MG63 (cell line): ENCODE measurements around the gene SLC12A4. TPM values are rescaled to one million over a fixed set of nuclear protein-coding genes. Genes with fewer than 3 reads are reported as not detected.
"Not testable (repeated sequence)": the region's sequence is repeated elsewhere in the genome, so short reads cannot be mapped to it uniquely, and the experiment has no call there.

Experiments
- DNase-seq: peaks from one replicate; pipeline ENCODE4 v3.0.0-alpha.2; 2020
- H3K27me3 ChIP-seq: fragments of 250-450 bp; sonication (Bioruptor Pico); 2 replicates; pipeline ENCODE4 v1.5.1; 2020; ENCODE audit warnings: mild to moderate bottlenecking, moderate library complexity
- H3K36me3 ChIP-seq: fragments of 250-450 bp; sonication (Bioruptor Pico); 2 replicates; pipeline ENCODE4 v1.5.1; 2020; ENCODE audit warnings: mild to moderate bottlenecking, moderate library complexity
- H3K4me3 ChIP-seq: fragments of 250-450 bp; sonication (Bioruptor Pico); 2 replicates; pipeline ENCODE4 v1.5.1; 2020; ENCODE audit warnings: mild to moderate bottlenecking, moderate library complexity
- H3K9me3 ChIP-seq: fragments of 250-450 bp; sonication (Bioruptor Pico); 2 replicates; pipeline ENCODE4 v1.5.1; 2020; ENCODE audit warnings: mild to moderate bottlenecking, moderate library complexity
- total RNA-seq: library from RNA; depleted of rRNA; stranded (reverse); fragments of >200 nt; shearing (Covaris generic); gene quantifications from 2 replicates; pipeline ENCODE4 v1.2.3, GENCODE V29; 2014; ENCODE audit warnings: low replicate concordance

The SLC12A4 gene
- total RNA-seq, 1 experiment from 2014 or later = 11.9 TPM

DNA sequence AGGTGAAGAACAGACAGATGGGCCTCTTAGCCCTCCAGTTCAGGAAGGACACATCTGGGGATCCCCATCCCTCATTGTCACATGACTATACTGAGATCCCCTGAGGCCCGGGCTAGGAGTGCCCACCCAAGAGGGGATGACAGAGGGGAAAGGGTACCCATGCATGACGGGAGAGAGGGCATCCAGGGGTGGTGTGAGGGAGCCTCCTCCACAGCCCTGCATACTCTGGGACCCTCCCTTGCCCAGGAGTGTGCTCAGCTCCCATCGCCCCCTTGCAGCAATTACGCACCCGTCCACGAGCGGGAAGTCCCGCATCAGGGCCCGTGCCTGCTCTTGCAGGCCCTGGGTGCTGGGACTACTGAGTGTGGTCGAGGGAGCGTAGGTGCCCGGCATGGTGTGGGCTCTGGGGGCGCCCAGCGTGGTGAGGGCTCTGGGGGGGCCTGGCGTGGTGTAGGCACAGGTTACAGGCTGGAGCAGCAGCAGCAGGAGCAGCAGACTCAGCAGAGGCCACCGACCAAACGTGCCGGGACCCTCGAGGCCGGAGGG, 24.3 kb upstream of the SLC12A4 start:
- no peak for DNase-seq
- no peaks in the 10 kb centered on the region for H3K36me3 ChIP-seq

DNA sequence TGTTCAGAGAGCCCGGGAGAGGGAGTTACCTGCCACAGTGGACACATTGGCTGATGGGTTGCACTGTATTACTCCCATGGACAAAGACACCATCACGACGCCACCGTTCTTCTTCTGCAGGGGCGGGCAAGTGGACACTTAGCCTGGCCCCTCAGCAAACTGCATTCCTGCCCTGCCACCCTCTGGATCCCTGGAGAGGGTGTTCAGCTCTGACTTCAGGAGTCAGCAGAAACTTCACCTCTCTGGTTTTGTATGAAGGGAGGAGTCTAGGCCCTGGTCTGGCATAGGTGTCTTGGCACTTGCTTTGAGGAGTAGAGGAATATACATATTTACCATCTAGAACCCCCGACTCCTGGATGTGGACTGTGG, 21.6 kb upstream of the SLC12A4 start:
- no peak overlapping the region for H3K4me3 ChIP-seq
- no peaks in the 10 kb centered on the region for H3K36me3 ChIP-seq
- no peaks in the 10 kb centered on the region for H3K27me3 ChIP-seq
- DNase-seq = no peak
- H3K9me3 ChIP-seq = no peaks in the 10 kb centered on the region

More for the DNA sequence above, 24.3 kb upstream of the SLC12A4 start:
- no peak overlapping the region for H3K4me3 ChIP-seq
- no peaks in the 10 kb centered on the region for H3K27me3 ChIP-seq
- no peaks in the 10 kb centered on the region for H3K9me3 ChIP-seq

DNA sequence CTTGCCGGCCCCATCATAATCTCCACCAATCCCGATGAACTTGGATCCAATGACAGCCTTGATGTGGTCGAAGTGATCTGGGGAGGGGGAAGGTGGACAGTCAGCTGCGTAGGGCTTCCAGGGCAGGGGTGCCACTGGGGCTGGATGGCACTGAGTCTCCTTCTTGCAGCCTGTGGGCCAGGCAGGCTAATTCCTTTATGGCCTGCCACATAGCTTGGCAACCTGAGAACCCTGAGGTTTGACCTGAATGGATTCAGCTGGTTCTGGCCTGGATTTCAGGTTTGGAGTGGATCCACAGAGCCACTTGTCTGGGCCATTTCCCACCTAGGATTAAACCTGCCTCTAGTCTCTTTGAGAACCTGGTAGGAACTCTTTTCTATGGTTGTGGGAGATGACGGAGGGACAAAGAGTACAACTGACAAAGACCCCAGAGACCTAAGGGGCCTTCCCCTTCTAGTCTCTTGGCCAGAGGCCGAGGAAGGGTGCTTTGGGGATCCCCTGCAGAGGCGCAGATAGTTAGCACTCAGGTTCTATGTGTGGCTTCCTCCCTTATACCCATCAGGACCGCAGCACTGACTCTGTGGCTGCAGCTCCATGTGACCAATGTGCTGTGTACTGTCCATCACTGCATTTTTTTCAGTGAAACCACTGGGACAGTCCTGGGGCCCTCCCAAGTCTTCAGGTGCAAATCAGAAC, 21.0 kb upstream of the SLC12A4 start:
- H3K4me3 ChIP-seq = no peak overlapping the region
- H3K36me3 ChIP-seq = no peaks in the 10 kb centered on the region
- H3K27me3 ChIP-seq = no peaks in the 10 kb centered on the region
- no peaks in the 10 kb centered on the region for H3K9me3 ChIP-seq
- DNase-seq = no peak

DNA sequence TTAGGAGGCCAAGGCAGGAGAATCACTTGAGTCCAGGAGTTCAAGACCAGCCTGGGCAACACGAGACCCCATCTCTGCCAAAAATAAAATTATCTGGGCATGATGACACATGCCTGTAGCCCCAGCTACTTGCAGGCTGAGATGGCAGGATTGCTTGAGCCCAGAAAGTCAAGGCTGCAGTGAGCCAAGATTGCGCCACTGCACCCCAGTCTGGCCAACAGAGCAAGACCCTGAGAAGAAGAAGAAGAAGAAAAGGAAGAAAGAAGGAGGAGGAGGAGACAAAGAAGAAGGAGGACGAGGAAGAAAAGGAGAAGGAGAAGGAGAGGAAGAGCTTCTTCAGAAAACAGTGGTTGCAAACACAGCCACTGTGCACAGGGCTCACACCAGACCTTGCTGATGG, 20.2 kb upstream of the SLC12A4 start:
- H3K27me3 ChIP-seq = no peaks in the 10 kb centered on the region
- no peak for DNase-seq
- no peaks in the 10 kb centered on the region for H3K9me3 ChIP-seq
- no peak overlapping the region for H3K4me3 ChIP-seq
- no peaks in the 10 kb centered on the region for H3K36me3 ChIP-seq

DNA sequence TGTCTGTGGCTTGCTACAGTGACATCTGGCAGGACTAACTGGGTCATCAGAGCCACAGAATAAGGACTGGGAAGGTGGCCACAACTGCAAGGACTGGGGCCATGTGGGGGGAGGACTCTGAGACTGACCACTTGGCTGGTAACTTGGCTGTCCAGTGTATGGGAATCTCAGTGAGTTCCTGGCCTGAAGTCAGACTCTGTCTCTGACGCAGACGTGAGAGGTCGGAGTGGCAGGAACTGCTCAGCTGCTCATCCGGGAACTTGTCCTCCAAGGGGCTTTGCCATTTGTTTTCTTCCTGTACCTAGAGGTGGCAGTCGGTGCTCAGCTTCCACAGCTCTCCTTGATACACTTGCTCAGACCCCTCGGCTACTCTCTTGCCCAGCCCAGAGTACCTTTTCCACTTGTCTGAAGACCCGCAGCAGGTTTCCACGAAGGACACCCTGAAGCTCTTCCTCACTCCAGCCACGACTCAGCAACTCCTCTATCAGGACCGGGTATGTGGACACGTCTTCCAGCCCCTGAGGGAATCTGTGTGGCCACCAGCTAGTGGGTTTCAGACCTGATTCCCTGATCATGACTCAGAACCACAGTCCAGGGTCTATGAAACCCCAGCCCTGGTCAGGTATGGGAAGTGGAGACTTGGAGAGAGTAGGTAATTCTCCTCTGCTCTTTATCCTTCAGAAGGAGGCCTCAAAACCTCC, 19.2 kb upstream of the SLC12A4 start:
- no peak for DNase-seq
- H3K4me3 ChIP-seq = no peak overlapping the region
- no peaks in the 10 kb centered on the region for H3K36me3 ChIP-seq
- no peaks in the 10 kb centered on the region for H3K9me3 ChIP-seq
- H3K27me3 ChIP-seq = no peaks in the 10 kb centered on the region

DNA sequence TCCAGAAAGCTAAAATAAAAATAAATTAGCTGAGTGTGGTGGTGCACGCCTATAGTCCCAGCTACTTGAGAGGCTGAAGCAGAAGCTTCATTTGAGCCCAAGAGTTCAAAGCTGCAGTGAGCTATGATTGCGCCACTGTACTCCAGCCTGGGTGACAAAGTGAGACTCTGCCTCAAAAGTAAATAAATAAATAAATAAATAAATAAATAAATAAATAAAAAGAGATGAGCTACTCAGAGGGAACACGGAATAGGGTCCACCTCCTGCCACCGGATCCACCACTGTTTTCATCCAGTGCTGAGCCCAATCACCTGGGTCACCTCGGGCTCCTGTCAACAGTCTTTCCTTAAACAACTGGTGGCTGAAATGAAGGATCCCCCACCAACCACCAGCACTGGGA, 18.5 kb upstream of the SLC12A4 start:
- Histone ChIP-seq H3K4me3 (no peak overlapping the region), H3K9me3 (no peaks in the 10 kb centered on the region), H3K27me3 (no peaks in the 10 kb centered on the region), H3K36me3 (no peaks in the 10 kb centered on the region)
- DNase-seq = no peak

DNA sequence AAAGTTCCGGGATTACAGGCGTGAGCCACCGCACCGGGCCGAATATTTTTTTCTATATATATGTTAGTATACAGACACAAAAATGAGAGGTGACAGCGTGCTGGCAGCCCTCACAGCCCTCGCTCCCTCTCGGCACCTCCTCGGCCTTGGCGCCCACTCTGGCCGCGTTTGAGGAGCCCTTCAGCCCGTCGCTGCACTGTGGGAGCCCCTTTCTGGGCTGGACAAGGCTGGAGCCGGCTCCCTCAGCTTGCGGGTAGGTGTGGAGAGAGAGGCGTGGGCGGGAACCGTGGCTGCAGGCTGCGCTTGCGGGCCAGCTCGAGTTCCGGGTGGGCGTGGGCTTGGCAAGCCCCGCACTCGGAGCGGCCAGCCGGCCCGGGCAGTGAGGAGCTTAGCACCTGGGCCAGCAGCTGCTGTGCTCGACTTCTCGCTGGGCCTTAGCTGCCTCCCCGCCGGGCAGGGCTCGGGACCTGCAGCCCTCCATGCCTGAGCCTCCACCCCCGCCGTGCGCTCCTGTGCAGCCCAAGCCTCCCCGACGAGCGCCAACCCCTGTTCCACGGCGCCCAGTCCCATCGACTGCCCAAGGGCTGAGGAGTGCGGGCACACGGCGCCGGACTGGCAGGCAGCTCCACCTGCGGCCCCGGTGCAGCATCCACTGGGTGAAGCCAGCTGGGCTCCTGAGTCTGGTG, 13.7 kb upstream of the SLC12A4 start:
- Histone ChIP-seq H3K27me3 (no peaks in the 10 kb centered on the region), H3K36me3 (no peaks in the 10 kb centered on the region), H3K4me3 (no peak overlapping the region), H3K9me3 (no peaks in the 10 kb centered on the region)
- DNase-seq = no peak

DNA sequence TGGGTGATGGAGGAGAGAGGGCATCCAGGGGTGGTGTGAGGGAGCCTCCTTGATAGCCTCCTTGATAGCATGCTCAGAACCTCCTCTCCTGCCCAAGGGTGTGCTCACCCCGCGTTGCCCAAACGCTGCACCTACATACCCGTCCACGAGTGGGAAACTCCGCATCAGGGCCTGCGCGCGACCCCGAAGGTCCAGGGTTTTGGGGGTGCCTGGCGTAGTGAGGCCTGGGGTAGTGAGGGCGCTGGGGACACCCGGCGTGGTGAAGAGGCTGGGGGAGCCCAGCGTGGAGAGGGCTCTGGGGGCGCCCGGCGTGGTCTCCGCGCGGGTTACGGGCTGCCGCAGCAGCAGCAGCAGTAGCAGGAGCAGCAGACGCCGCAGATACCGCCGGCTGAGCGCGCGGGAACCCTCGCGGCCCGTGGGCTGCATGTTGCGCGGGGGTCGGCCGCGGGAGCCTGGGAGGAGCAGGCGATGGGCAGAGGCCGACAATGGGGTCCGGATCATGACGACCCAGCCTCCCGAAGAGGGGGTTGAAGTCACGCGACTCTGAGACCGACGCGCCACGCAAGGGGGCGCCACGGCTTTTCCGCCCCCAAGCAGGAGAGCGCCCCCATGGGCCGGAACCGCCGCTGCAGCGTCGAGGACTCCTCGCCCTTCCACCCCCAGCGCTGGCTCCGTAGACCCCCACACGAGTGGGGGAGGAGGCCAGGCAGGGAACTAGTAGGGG, 11.7 kb upstream of the SLC12A4 start, which contains the start of gene DPEP3:
DPEP3 (minus strand) TSS at position 545 of the 724 bp plus-strand sequence; CDS start at position 426, 119 bp downstream.
- H3K4me3 ChIP-seq = no peak within 1 kb of the TSS
- H3K27me3 ChIP-seq = no peaks in the 10 kb centered on the region
- no peaks in the 10 kb centered on the region for H3K9me3 ChIP-seq
- no peak for DNase-seq
- no peaks in the 10 kb centered on the region for H3K36me3 ChIP-seq

DNA sequence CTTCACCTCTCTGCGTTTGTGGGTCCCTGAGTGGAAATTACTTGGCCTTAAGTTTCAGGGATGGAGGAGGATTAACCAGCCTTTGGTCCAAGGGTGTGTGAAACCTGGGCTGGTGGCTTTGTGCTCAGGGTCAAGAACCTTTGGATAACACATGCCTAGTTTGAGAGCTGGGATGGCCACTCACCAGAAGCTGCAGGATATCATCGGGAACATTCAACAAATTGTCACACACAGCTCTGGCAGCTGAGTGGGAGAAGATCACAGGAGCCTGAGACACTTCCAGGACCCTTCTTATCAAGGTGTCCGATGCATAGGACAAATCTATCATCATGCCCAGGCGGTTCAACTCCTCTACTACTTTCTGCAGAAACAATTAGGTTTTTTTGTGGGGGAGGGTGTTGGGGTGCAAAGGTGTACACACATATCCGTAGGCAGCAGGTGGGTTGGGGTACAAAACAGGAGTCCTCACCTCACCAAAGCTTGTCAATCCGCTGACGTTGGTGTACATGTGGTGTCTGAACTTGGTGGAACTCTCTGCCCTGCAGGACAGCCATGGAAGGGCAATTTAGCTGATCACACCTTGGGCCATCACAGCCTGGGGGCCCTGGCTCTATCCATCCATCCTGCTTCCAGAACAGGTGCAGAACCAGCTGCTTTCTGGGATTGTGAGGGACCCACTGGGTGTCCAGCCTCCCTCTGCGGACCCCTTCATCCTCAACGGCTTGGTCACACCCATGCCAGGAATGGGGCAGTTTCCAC, 9.2 kb upstream of the SLC12A4 start:
- no peak for DNase-seq
- Histone ChIP-seq H3K27me3 (no peaks in the 10 kb centered on the region), H3K36me3 (no peaks in the 10 kb centered on the region), H3K9me3 (no peaks in the 10 kb centered on the region), H3K4me3 (no peak overlapping the region)

DNA sequence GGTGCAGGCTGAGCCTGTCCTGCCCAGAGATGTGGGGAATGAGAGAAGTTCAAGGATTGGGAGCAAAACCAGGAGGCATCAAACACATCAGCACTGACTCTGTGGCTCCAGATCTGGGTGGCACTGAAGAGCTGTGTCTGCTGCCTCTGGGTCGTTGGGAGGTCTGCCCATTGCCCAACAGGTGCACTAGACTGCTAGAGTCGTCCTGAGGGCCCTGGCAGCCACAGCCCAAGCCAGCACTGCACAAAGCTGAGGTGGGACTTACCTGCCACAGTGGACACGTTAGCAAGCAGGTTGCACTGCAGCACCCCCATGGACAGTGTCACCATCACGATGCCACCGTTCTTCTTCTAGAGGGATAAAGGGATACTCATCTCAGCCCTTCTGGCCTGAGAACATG, 8.6 kb upstream of the SLC12A4 start:
- H3K4me3 ChIP-seq = no peak overlapping the region
- DNase-seq = no peak
- H3K27me3 ChIP-seq = no peaks in the 10 kb centered on the region
- no peaks in the 10 kb centered on the region for H3K9me3 ChIP-seq
- no peaks in the 10 kb centered on the region for H3K36me3 ChIP-seq

DNA sequence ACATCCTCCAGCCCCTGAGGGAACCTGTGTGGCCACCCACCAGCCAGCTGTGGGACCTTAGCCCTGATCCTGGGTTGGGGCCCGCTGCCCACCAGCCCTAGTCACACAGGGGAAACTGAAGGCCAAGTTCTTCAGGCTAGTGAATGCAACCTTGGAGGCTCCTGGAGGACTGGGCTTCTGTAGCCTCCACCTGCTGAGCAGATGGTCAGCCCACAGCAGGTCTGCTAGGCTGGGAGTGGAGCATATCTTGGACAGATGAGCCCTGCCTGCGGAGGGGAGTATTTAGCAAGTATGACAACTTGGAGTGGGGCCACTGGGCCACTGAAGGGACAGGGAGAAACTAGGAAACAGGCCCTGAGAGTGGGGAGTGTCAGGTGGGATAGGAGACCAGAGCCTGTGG, 7.8 kb upstream of the SLC12A4 start:
- H3K36me3 ChIP-seq = no peaks in the 10 kb centered on the region
- H3K27me3 ChIP-seq = no peaks in the 10 kb centered on the region
- H3K4me3 ChIP-seq = no peak overlapping the region
- DNase-seq = no peak
- no peaks in the 10 kb centered on the region for H3K9me3 ChIP-seq

DNA sequence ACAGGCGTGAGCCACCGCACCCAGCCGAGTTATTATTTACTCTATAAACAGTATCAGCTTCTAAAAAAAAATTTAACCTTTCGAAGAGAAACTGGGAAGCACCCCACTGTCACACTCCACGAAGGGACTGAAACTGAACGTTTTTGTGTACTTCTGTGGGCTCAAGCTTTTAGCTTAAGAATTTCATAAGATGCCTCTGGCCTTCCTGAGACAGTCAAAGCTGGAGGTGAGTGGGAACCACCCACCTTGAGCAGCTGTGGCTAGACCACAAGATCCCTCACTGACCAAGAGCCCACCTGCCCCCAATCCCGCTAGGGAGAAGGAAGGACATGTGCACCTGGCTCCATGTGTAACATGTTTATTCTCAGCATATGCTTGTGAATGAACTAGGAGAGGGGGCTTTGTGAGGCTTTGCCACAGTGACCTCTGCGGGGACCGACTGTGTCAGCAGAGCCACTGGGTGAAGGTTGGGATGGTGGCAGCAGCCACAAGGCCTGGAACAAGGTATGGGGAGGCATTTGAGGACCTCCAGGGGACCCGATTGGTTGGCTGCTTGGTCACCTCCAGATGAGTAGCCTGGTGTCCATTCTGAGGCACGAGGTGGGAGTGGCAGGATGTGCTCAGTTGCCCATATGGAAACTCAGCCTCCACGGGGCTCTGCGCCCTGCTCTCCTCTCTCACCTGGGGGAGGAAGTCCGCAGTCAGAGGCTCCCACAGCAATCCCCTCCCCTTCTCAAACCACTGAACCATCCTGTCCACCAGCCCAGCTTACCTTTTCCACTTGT, 7.1 kb upstream of the SLC12A4 start:
- Histone ChIP-seq H3K36me3 (no peaks in the 10 kb centered on the region), H3K27me3 (no peaks in the 10 kb centered on the region), H3K4me3 (no peak overlapping the region)

DNA sequence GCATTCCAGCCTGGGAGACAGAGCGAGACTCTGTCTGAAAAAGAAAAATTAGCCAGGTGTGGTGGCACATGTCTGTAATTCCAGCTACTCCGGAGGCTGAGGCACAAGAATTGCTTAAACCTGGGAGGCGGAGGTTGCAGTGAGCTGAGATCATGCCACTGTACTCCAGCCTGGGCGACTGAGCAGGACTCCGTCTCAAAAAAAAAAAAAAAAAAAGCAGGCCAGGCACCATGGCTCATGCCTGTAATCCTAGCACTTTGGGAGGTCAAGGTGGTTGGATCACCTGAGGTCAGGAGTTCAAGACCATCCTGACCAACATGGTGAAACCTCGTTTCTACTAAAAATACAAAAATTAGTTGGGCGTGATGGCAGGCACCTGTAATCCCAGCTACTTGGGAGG, 3.8 kb upstream of the SLC12A4 start:
- not testable (repeated sequence) for H3K27me3 ChIP-seq, H3K4me3 ChIP-seq

More for the DNA sequence above, 7.1 kb upstream of the SLC12A4 start:
- no peak for DNase-seq
- H3K9me3 ChIP-seq = no peaks in the 10 kb centered on the region

DNA sequence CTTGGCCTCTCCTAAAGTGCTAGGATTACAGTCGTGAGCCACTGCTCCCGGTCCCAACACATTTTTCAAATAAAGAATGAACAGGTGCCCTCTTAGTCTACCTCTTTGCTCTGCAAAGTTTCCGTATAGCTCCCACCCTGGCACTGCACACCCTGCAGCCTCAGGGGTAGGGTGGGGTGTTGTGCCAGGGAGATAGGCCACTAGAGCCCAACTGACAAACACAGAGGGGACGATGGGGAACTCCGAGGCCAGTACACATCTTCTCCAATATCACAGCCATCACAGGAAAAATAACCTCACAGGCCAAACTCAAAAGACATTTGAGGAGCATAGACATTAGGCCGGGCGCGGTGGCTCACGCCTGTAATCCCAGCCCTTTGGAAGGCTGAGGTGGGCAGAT, 2.7 kb upstream of the SLC12A4 start:
- no peaks in the 10 kb centered on the region for H3K9me3 ChIP-seq
- DNase-seq = no peak
- H3K36me3 ChIP-seq = no peaks in the 10 kb centered on the region
- no peak overlapping the region for H3K4me3 ChIP-seq
- H3K27me3 ChIP-seq = no peaks in the 10 kb centered on the region

More for the DNA sequence above, 3.8 kb upstream of the SLC12A4 start:
- not testable (repeated sequence) for H3K36me3 ChIP-seq, H3K9me3 ChIP-seq, DNase-seq

DNA sequence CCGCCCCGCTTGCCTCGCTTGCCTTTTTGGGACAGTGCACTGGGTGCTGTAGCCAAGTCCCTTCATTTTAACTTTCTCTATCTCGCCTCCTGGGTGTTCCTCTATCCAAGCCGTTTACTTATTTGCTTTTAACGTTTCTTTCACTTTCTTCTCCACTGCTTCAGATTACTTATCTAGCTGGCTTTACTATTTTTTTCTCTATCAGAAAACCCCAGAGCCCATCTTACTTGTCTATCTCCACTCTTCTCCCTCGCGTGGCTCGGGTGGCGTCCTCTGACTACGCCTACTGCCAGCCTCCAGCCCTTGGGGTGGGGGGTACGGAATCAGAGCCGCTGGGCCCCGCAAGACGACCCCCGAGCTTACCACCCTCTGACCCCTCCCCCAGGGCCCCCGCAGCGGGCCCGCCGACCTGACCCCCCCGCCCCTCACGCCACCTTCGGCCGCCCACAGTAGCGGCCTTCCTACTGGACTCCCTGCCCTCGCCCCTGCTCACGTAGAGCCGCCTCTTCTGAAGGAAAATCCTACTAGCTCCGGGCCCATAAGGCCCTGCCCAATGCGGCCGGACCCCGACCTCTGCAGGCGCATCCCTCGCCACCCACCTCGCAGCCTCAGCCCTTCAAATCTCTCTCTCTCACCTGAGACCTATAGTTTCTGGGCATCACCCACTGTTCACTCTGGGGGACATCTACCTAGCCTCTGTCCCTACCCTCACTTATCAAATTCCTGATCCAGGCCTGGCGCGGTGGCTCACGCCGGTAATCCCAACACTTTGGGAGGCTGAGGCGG, 1.0 kb upstream of the SLC12A4 start:
- DNase-seq = no peak
- Histone ChIP-seq H3K27me3 (no peaks in the 10 kb centered on the region), H3K4me3 (no peak overlapping the region), H3K36me3 (no peaks in the 10 kb centered on the region), H3K9me3 (no peaks in the 10 kb centered on the region)
